ENCODE data around the gene CMSS1.

The CMSS1 gene

DNA sequence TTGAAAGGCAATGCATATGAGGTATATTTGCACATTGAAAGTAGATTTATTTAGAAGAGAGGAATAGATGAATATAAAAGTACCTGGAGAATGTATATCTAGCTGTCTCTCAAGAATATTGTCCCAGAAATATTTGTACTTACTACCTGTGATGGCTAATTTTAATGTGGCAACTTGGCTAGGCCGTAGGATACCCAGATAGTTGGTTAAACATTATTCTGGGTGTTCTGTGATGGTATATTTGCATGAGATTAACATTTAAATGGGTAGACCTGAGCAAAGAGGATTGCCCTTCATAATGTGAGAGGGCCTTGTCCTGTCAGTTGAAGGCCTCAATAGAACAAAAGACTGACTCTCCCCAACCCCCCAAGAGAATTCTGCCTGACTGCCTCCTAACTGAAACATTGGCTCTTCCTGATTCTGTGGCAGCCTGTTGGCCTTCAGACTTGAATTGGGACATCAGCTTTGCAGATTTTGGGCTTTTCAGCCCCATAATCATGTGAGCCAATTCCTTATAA lies 366.0 kb downstream of the CMSS1 start:
- H3F3A ChIP-seq (ENCODE audit: low read depth): no peaks in the 10 kb centered on the region
- no peaks in the 10 kb centered on the region for H3K9me2 ChIP-seq (replicated peaks; ENCODE audit: low read depth, low read length)
- no peaks in the 10 kb centered on the region for H3K4me1 ChIP-seq (ENCODE audit: insufficient read depth, low read length, poor library complexity, severe bottlenecking)
- no peak overlapping the region for H3K4me3 ChIP-seq (ENCODE audit: low read length, poor library complexity, severe bottlenecking)
- no peak overlapping the region for H2AFZ ChIP-seq (ENCODE audit: low read length)
- no peak overlapping the region for H3K4me2 ChIP-seq (ENCODE audit: low read depth, low read length, poor library complexity, severe bottlenecking)
- H4K20me1 ChIP-seq (ENCODE audit: insufficient read depth, low read length, poor library complexity, severe bottlenecking): no peaks in the 10 kb centered on the region
- TF ChIP-seq CTCF (conservative IDR thresholded peaks at IDR 0.05; ENCODE audit: low read length) (no peak), EZH2phosphoT487 (IDR thresholded peaks at IDR 0.05; ENCODE audit: borderline replicate concordance) (no peak)
- H3K79me2 ChIP-seq (ENCODE audit: insufficient read depth, low read length): no peaks in the 10 kb centered on the region
- no peaks in the 10 kb centered on the region for H3K27me3 ChIP-seq (ENCODE audit: insufficient read depth, low read length, poor library complexity, severe bottlenecking)
- H3K9ac ChIP-seq (ENCODE audit: low read depth, low read length, poor library complexity, severe bottlenecking): no peak overlapping the region
- peaks cover 14% of the 10 kb centered on the region; the same call in 1 of the 2 replicates for H3K9me3 ChIP-seq (ENCODE audit: insufficient read depth, low read depth, low read length)
- peaks cover 7% of the 10 kb centered on the region; the same call in 1 of the 2 replicates for H3K36me3 ChIP-seq (ENCODE audit: insufficient read depth, low read length)

- Histone ChIP-seq H3K36me3 (ENCODE audit: insufficient read depth, low read length) (no peaks in the 10 kb centered on the region), H3K4me2 (ENCODE audit: low read depth, low read length, poor library complexity, severe bottlenecking) (no peak overlapping the region)
Measured at GRCh38 chr3:100184948-100185570, 367.4 kb downstream of the CMSS1 start.

DNA sequence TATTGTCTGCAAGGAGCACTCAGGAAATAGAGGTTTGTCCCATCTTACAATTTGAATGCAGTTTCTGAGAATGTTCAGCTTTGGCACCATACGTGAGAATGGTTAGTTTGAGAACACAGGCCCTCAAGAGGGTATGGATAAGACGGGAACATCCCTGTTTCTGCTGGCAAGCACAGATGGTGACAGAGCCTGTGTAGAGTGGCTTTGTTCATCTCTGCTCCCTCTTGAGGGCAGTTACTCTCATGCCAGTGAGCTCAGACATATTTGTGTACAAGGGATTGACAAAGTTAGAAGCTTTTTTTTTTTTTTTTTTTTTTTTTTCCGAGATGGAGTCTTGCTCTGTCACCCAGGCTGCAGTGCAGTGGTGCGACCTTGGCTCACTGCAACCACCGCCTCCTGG lies 368.2 kb downstream of the CMSS1 start:
- Histone ChIP-seq H3K4me3 (ENCODE audit: low read length, poor library complexity, severe bottlenecking) (no peak overlapping the region), H2AFZ (ENCODE audit: low read length) (no peak overlapping the region), H3K36me3 (ENCODE audit: insufficient read depth, low read length) (no peaks in the 10 kb centered on the region), H3K4me1 (ENCODE audit: insufficient read depth, low read length, poor library complexity, severe bottlenecking) (no peaks in the 10 kb centered on the region), H4K20me1 (ENCODE audit: insufficient read depth, low read length, poor library complexity, severe bottlenecking) (no peaks in the 10 kb centered on the region), H3K9me3 (ENCODE audit: insufficient read depth, low read depth, low read length) (no peaks in the 10 kb centered on the region), H3F3A (ENCODE audit: low read depth) (no peaks in the 10 kb centered on the region), H3K27me3 (ENCODE audit: insufficient read depth, low read length, poor library complexity, severe bottlenecking) (no peaks in the 10 kb centered on the region), H3K9ac (ENCODE audit: low read depth, low read length, poor library complexity, severe bottlenecking) (no peak overlapping the region), H3K79me2 (ENCODE audit: insufficient read depth, low read length) (no peaks in the 10 kb centered on the region), H3K4me2 (ENCODE audit: low read depth, low read length, poor library complexity, severe bottlenecking) (no peak overlapping the region), H3K9me2 (replicated peaks; ENCODE audit: low read depth, low read length) (no peaks in the 10 kb centered on the region)
- TF ChIP-seq CTCF (conservative IDR thresholded peaks at IDR 0.05; ENCODE audit: low read length) (no peak), EZH2phosphoT487 (IDR thresholded peaks at IDR 0.05; ENCODE audit: borderline replicate concordance) (no peak)

More at GRCh38 chr3:100184948-100185570, 367.4 kb downstream of the CMSS1 start:
- Histone ChIP-seq H3K9me2 (replicated peaks; ENCODE audit: low read depth, low read length) (no peaks in the 10 kb centered on the region), H3K9ac (ENCODE audit: low read depth, low read length, poor library complexity, severe bottlenecking) (no peak overlapping the region), H3K4me1 (ENCODE audit: insufficient read depth, low read length, poor library complexity, severe bottlenecking) (no peaks in the 10 kb centered on the region), H2AFZ (ENCODE audit: low read length) (no peak overlapping the region), H3K27me3 (ENCODE audit: insufficient read depth, low read length, poor library complexity, severe bottlenecking) (no peaks in the 10 kb centered on the region), H3F3A (ENCODE audit: low read depth) (no peaks in the 10 kb centered on the region), H4K20me1 (ENCODE audit: insufficient read depth, low read length, poor library complexity, severe bottlenecking) (no peaks in the 10 kb centered on the region), H3K9me3 (ENCODE audit: insufficient read depth, low read depth, low read length) (peaks cover 5% of the 10 kb centered on the region; the same call in 1 of the 2 replicates), H3K4me3 (ENCODE audit: low read length, poor library complexity, severe bottlenecking) (no peak overlapping the region), H3K79me2 (ENCODE audit: insufficient read depth, low read length) (no peaks in the 10 kb centered on the region)
- TF ChIP-seq CTCF (conservative IDR thresholded peaks at IDR 0.05; ENCODE audit: low read length) (no peak), EZH2phosphoT487 (IDR thresholded peaks at IDR 0.05; ENCODE audit: borderline replicate concordance) (no peak)

Data from Loucy (cell line).